Fibroblast of gingiva (primary cell): ENCODE results near the gene TTK.
"Not testable (repeated sequence)": the region's sequence is repeated elsewhere in the genome, so short reads cannot be mapped to it uniquely, and the experiment has no call there.

Experiments used
- DNase-seq: peaks from one replicate; pipeline ENCODE4 v3.0.0-alpha.2; 2011; ENCODE audit warnings: low read depth

TTK gene

DNA sequence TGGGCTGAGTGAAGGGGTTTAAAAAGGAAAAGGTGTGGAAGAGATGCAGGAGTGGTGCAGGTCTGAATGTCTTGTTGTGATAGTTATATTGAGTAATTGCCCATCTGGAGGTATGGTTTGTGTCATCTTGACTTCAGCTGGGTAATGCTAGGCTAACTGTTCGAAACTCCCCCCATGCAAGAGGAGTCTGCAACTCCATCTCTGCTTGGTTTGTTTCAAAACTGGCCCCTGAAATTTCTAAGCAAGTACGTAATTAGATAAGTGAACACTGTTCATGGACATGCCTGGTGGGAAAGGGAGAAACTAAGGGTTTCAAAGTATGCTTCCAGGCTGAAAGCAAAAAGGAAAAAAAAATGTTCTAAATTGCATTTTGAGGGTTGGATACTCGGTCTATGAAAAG is 17.1 kb downstream of the TTK start:
- DNase-seq = no peak

DNA sequence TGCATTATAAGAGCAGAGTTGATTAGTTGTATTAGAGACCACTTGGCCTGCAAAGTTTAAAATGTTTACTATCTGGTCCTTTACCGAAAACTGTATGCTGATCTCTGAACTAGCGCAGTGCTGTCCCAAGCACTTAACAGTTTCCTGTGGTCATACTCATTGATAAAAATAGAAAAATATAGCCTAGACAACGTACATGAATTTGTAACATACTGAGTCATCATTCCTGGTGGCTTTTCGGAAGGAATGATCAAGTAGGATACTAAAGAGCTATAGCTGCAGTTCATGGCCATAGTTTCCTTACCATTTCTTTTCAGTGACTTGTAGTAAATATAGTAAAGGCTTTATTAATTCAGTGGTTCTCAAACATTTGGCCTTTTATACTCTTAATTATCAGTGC is 18.4 kb downstream of the TTK start:
- no peak for DNase-seq

DNA sequence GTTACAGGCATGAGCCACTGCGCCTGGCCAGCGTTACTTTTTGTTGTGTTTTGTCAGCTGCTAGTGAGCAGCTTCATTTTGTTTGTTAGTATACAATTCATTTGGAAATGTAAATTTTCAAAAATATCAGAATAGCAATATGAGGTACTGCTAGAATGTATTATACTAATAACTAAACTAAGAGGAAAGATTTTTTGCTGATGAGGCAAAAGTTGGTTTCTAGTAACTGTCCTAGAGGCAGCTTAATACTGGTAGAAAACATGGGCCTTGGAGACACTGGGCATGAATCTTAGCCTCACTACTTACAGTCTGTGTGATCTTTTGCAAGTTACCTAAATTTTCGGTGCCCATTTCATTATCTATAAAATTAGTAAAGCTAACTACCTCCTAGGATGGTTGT is 24.1 kb downstream of the TTK start:
- no peak for DNase-seq

DNA sequence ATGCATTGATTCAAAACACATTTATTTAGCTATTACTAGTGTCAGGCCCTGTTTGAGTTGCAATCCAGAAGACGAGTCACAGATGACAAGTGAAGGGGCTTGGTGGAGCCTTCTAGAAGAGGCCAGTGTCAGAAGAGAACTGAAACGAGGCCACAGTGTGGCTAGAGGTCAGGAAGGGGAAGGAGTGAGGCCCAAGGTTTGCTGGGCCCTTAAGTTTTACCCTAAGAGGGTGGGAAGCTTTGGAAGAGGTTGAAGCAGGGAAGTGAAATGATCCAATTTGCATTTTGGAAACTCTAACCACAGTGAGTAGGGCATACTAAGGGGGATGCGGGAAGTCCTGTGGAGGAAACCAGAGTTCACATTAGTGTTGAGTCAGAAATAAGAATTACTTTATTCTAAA is 25.0 kb downstream of the TTK start:
- DNase-seq = no peak

DNA sequence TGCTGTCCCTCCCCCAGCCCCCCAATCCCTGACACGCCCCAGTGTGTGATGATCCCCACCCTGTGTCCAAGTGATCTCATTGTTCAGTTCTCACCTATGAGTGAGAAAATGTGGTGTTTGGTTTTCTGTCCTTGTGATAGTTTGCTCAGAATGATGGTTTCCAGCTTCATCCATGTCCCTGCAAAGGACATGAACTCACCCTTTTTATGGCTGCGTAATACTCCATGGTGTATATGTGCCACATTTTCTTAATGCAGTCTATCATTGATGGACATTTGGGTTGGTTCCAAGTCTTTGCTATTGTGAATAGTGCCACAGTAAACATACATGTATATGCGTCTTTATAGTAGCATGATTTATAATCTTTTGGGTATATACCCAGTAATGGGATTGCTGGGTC is 43.8 kb downstream of the TTK start:
- not testable (repeated sequence) for DNase-seq

DNA sequence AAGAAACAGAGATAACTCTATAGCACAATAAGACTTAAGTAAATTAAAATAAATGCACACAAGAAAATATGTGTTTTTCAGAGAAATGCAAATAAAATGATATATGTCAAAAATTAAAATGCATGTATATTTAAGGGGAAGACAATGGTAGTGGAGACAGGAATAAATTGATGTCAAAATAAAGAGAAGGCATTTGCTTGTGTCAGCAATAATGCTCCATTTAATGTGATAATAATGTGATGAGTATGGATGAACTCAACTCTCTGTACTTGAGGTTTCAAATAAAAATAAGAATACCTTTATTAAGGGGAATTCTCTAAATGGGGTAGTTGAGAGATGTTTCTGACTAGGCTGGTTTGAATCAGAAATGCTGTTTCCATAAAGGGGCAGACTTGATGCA is 56.3 kb downstream of the TTK start:
- no peak for DNase-seq

DNA sequence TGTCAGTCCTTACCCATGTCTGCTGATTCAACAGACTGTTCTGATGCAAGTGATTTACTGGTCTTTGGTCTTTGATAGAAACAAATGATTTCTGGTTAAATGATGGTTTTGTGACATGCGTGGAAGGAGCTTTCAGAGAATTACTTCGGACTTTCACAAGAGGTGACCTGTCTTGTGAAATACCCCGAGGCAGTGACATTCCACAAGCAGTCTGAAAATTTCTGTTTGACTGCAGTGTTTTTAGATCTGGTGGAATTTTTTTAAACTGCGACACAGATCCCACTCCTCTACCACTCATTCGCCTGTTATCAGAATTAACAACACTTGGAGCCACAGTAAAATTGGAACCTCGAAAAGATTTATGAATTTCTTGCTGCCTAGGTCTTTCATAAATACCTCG is 63.7 kb downstream of the TTK start:
- not testable (repeated sequence) for DNase-seq

DNA sequence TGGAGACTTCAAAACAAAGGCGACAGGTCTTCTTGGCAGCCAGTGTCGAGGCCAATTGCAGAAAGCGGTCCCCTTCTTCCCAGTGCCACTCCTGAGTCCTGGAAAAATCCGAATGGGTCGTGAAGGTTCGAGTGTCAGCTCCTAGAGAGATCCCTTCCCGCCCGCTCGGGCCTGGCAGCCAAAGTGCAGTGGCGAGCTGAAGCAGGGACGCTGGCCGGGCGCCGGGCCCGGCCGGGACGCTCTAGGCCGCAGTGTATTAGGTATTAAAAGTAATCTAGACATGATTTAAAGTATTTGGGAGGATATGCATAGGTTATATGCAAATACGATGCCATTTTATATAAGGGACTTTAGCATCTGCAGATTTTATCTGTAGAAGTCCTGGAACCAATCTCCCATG is 66.0 kb downstream of the TTK start:
- not testable (repeated sequence) for DNase-seq

DNA sequence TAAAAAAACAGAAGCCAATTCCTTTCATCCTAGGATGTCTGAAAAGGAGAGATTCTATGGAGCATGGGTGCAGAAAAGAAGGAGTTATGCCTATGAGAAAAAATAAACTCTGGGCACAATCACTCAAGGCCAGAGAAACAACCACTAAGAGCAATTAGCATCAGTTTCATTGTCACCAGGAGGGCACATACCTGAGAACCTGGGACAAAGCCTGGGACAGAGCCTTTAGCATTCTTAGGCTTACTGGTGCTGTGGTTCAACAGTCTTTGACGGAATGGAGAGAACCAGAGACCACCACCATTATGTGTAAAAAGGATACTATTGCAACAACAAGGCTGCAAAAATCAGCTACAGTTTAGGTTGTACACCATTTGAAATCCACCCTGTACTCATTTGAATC is 72.6 kb downstream of the TTK start:
- no peak for DNase-seq

DNA sequence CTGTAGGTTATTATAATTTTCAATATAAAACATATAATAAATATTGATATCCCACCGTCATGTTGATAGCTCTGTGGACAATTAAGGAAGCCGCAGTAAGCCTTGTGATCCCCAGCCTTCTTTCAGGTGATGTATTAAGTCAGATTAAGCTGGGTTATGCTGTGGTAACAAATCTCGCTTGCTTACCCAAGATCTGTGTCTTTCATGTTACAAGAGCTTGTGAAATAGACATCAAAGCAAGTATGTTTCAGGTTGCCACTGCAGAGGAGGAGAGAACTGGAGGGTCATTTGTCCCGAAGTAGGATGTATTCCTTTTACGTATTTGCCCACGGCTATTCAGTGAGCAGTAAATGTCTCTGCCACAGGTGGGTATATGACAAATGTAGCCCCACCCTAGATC is 84.2 kb downstream of the TTK start:
- DNase-seq = no peak

DNA sequence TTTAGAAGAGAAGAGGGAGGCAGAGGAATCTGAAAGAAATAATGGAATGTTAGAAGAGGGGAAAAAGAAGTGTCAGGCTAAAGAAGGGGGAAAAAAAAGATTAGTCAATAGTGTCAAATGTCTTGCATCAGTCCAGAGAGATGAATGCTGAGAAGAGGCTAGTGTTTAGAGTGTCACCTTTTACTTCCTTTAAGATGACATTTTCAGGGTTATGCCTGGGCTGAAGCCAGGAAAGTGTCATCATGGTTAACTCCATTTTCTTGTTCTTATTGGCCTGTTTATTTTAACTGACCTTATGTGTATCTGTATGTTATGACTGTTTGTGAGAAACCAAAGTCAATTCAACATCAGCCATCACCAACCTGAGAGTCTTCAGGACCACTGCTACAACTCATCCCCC is 87.1 kb downstream of the TTK start:
- no peak for DNase-seq
